ENCODE data around the gene TNFSF13B.
"Not testable (repeated sequence)": the region's sequence is repeated elsewhere in the genome, so short reads cannot be mapped to it uniquely, and the experiment has no call there.

Gene TNFSF13B, protein sequence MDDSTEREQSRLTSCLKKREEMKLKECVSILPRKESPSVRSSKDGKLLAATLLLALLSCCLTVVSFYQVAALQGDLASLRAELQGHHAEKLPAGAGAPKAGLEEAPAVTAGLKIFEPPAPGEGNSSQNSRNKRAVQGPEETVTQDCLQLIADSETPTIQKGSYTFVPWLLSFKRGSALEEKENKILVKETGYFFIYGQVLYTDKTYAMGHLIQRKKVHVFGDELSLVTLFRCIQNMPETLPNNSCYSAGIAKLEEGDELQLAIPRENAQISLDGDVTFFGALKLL

DNA sequence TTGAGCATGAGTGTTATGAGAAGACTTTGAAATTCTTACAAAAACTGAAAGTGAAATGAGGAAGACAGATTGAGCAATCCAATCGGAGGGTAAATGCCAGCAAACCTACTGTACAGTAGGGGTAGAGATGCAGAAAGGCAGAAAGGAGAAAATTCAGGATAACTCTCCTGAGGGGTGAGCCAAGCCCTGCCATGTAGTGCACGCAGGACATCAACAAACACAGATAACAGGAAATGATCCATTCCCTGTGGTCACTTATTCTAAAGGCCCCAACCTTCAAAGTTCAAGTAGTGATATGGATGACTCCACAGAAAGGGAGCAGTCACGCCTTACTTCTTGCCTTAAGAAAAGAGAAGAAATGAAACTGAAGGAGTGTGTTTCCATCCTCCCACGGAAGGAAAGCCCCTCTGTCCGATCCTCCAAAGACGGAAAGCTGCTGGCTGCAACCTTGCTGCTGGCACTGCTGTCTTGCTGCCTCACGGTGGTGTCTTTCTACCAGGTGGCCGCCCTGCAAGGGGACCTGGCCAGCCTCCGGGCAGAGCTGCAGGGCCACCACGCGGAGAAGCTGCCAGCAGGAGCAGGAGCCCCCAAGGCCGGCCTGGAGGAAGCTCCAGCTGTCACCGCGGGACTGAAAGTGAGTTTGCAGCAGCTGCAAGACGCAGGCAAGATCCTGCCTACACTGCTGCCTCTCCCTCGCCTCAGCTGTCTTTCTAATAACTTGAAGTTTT is at the start of gene TNFSF13B:
TSS of gene TNFSF13B (plus strand) at position 118 of the 728 bp plus-strand sequence. CDS start at position 296, 178 bp downstream.
- DNase-seq (ENCODE audit: low read depth in 2 of 2): peak in 1 of 2 donors; percentile 22

DNA sequence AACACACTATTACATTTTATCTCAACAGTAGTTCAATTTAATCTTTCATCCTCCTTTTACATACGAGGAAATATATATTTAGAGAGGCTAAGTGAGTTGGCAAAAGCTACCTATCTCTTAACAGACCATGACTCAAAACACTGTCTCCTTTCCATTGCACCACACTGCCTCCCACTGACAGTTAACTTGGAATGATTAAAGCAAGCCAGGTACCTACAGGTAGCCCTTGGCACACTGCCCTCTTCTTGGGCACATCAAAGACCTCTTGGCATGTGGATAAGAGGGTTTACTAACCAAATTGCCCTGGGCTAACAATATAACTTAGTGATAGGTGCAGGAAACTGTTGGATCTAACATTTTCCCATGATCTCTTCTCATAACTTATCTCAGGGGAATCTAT is 49.5 kb upstream of the TNFSF13B start:
- no peak for DNase-seq (ENCODE audit: low read depth in 2 of 2)

DNA sequence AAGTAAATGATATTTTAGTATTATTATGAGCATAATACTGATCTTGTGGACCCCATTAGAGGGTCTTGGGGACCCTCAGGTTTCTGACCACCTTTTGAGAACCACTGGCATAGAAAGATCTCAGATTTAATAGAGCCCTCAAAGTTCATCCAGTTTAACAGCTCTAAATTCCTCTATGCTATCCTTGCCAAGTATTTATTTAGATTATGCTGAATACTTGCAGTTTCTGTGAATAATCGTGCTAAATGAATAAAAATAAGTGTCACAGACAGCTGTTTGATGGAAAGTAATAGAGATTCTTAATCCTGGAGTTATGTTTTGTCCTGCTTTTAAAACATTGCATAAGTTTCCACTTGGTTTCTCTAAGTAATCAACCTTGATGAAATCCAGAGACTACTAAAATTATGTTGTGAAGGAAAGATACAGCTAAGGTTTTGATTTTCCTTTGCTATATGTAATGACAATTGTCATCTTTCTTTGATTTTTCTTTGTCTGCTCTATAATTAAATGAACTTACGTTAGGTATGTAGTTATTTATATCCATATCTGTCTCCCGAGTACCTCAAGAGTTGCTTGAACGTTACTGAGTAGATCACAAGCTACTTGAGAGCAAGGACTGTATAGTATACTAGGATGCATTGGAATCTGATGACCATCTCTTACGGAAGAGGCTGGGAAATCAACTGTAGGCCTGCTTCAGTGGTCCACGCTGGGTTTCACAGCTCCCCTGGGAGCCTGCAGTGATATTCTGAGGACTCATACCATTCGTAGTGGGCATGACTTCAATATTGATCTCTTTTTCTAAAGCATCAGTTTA is 45.6 kb upstream of the TNFSF13B start:
- DNase-seq (ENCODE audit: low read depth in 2 of 2): no peak

DNA sequence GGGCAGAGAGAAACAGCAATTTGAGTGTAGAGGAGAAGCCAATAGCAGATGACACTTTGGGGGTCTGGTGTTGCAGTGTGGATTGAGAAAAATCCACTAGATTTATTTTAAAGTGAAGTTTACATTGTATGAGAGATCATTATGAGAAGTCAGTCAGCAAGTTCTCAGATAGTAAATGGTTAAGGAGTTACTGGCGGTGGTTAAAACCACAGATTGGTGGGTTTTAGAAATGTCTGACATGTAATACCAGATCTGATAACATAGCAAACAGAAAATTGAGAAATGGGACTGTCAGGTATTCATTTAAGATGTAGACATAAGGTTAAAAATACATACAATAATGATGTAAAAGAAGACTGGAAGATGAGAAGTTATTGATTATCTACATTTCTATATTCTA is 44.1 kb upstream of the TNFSF13B start:
- no peak for DNase-seq (ENCODE audit: low read depth in 2 of 2)

DNA sequence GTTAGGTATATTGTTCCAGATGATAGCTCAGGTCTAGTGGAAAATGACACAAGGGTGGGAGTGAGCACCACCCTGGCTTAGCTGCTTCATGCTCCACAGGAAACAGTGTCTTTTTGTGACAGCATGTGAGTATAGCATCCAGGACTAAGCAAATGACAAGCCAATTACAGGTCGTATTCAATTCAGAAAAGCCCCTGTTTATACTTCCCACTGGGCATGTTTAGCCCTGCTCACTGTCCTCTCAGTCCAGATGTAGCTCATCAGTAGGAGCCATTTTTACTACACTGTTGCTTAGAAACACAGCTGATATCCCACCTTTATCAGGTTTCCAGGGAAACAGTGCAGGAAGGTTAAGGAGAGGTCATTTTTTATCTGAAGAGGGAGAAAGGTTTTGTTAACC is 43.3 kb upstream of the TNFSF13B start:
- no peak for DNase-seq (ENCODE audit: low read depth in 2 of 2)

DNA sequence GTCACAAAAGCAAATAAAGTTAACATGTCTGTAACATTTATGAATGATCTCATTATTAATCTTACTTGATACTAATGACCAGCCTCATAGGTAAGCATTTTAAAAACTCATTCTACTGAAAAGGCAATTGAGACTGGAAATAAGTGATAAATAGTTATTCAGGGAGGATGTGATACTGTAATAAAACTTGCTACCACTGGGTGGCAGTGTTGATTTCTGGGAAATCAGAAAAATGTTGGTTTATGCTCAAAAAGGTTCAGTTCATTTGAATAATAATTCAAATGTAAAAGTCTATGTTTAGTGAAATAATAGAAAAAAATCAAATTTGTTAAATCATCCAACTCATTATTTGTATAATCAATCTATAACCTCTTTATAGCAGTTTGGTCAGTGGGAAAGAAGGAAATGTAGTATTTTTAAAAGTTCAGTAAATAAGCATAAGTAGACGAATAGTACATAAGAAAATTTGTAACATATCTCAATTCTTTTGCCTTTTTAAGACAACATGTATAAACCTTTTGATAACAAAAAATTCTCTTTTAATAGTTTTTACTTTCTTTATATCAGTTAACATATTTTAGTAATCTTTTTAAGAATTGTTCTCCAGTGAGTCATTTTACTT is 41.8 kb upstream of the TNFSF13B start:
- DNase-seq (ENCODE audit: low read depth in 2 of 2): no peak

DNA sequence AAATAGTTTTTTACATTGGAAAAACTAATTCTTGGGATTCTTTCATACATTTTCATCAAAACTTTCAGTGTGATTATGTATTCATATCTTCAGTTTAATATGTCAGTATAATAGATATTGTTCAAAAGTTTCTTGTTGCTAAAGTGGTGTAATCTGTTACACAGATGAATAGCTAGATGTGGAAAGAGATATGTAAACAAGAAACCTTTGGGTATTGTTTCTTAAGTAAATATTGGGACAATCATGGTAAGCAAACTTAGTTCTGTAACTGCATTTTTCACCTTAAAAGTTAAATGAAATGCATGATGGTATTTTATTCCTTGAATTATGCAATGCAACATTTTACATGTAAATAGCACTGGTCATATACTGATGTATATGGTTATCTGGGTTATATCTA is 39.1 kb upstream of the TNFSF13B start:
- no peak for DNase-seq (ENCODE audit: low read depth in 2 of 2)

DNA sequence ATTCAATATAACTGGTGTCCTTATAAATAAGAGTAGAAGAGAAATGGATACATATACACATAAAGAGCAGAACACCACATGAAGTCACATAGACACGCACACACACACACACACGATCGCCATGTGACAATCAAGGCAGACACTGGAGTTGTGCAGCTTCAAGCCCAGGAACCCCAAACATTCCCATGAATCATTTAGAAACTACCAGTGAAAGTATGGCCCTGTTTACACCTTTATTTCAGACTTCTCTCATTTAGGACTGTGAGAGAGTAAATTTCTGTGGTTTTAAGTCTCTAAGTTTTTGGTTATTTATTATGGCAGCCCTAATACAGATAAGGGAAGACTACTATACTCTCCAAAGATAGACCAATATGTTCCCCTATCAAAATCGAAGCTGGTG is 20.4 kb upstream of the TNFSF13B start:
- DNase-seq (ENCODE audit: low read depth in 2 of 2): no peak

DNA sequence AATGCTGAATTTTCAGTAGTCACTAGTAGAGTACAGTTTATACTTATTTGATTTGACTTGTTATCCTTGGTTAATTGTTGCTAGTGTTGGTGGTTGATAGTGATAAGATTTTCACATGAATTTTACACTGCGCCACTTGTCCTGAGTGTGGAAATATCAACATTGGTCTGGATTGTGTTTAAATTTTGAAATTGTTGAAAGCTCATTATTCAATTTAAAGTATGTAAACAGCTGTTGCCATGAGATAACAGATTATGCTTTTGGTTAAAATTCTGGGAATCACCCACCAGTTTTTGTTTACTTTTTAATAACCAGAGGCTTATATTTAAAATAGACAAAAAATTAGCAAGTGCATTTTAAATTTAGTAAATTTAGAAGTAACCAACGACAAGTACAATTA is 12.3 kb upstream of the TNFSF13B start:
- DNase-seq (ENCODE audit: low read depth in 2 of 2): no peak

DNA sequence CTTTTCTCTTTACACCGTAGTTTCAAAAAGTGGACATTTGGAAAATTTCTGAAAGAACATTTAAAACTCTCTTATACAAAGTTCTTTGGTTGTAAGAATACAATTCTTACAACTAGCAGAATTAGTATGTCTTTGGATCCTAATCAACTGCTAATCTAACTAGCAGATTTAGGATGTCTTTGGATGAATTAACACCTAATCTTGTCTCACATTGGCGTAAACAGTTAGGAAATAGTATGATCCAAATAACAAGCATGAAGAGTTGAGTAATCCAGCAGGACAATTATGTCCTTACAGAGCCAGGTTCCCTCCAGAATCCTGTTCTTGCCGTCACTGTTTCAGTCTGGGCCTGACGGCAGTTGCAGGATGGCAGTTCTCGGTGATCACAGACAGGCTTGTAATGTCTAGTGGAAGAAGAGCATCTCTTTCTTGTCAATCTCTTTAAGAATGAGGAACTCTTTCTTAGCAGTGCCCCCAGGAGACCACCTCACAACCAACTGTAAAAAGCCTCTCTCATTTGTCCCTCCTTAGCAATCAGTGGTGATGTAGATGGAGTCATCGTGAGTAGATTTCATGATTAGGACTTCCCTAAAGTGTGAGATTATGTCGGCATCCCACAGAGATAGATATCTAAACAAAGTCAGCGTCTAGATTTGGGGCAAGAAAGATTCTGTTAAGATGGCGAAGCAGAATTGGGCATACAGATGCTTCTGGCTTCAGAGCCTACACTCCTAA is 5.7 kb upstream of the TNFSF13B start:
- no peak for DNase-seq (ENCODE audit: low read depth in 2 of 2)

DNA sequence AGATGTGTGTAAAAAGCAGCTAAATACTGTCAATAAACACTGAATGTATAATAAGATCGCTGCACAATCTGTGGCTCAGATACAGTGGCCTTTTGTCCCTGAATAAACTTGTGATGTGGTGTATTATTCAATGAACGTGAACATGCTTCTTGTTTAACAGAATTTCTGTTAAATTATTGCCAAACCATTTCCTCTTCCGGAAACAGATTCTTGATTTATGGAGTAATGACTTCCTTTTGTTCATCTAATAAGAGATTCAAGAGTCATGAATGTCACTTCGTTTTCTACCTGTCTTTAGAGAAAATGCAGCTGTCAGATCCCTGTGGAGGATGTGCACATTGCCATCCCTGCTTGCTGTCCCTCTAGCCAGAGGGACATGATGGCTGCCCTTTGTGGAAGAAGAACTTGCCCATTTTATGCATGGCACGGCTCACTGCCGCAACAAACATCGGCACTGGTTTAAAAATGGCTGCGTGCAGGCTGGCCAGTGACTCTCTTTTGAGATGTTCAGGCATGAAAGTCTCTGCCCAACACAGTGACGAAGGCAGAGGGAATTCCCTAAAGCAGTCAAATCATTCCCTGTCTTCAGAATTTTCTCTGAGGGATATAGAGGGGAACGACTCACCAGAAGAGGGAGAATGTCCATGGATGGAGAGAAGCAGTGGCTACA is 3.1 kb upstream of the TNFSF13B start:
- no peak for DNase-seq (ENCODE audit: low read depth in 2 of 2)

DNA sequence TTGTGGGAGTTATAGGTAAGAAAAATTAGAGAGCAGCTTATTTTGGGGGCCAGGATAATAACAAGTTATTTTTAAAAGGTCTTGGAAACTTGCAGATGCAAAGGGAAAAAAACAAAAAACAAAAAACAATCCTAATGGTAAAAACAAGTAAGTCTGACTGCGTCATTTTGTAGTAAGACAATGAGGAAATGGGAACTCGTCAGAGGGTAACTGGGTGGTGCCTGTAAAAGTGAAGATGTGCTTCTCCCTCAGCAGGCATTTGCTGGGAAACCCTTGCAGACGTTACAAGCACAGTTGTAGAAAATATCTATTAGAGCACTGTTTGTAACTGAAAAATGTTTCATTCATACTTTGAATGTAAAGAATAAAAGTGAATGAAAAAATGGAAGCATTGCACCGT is 2.2 kb upstream of the TNFSF13B start:
- DNase-seq (ENCODE audit: low read depth in 2 of 2): no peak

DNA sequence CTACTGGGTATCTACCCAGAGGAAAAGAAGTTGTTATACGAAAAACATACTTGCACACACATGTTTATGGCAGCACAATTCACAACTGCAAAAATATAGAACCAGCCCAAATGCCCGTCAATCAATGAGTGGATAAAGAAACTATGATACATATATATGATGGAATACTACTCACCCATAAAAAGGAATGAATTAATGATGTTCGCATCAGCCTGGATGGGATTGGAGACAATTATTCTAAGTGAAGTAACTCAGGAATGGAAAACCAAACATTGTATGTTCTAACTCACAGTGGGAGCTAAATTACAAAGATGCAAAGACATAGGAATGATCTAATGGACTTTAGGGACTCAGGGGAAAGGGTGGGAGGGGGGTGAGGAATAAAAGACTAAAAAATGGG is 1.7 kb upstream of the TNFSF13B start:
- DNase-seq (ENCODE audit: low read depth in 2 of 2): not testable (repeated sequence)

DNA sequence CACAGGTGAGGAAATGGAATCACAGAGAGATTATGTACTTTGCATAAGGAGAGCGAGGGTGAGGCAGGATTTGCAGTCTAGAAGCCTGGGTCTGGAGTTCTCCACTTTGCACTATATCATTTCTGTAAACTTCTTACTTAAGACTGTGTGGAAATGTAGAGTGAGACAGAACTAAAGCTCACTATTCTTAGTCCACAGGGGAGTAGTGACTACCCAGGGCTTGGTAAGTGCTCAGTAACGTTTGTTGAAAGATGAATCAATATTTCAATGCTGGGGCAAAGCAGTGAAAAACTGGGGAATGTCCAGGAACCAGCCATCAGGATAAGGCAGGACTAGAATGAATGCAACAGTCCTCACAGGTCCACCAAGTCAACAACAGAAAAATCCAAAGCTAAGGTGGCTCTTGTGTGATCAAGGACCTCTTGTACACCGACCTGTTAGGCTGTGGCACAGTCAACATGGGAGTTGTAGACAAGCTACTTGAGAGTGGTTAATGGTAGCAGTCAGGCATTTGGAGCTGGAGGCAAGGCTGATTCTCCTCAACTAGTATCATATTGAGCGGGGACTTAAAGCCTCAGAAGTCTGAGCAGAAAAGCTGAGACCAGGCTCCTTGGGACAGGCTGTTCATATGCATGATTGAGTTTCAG is 929 bp upstream of the TNFSF13B start:
- no peak for DNase-seq (ENCODE audit: low read depth in 2 of 2)

DNA sequence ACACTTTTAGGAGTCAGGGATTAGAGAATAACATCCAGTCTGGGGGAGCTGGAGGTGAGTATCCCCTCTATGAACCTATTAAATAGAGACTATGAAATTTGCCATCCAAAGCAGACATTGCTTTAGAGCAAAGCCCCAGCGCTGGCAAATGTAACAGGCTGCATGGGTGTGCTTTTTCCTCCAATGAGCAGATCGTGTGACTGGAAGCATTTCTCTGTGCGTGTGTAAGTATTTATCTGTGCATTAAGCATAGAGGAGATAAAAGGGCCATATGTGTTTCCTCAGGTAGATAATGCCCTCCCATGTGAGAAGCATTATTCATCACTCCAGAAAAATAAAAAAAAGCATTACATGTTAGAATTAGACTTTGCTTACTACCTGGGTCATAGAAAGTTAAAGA is 924 bp downstream of the TNFSF13B start:
- no peak for DNase-seq (ENCODE audit: low read depth in 2 of 2)

DNA sequence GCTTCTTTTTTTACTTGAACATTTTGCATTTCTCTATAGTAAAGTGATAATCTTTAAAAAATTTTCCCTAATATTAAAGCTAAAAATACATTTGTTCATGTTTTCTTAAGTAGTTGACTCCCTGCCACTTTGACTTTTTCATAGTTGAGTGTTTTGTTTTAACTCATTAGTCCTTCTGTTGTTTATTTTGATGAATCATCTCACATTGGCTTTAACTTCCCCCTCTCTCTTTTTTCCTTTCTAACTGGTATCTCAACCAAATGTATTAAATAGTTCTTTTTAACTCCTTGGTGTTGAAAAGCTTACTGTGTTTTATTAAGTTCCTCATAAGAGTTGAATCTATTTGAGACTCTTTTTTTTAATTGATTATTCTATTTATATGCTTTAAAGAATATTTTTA is 2.8 kb downstream of the TNFSF13B start:
- no peak for DNase-seq (ENCODE audit: low read depth in 2 of 2)

DNA sequence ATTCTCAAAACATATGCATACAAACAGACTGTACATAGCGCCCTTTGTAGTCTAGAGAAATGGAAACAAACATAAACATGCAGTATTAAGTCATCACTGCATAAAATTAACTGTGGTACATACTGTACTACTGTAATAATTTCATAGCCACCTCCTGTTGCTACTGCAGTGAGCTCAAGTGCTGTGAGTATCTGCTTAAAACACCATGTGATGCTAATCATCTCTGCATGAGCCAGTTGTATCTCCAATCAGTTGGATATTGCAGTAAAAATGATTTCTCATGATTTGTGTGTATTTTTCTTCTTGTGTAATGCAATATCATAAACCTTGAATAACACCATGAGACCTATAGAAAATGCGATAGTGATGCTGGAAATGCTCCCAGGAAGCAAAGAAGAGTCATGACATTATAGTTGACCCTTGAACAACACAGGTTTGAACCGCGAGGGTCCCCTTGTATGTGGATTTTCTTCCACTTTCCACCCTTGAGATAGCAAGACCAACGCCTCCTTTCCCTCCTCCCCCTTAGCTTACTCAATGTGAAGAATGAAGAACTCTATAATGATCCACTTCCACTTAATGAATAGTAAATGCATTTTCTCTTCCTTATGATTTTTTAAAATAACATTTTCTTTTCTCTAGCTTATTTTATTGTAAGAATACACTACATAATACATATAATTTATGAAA is 4.1 kb downstream of the TNFSF13B start:
- no peak for DNase-seq (ENCODE audit: low read depth in 2 of 2)

DNA sequence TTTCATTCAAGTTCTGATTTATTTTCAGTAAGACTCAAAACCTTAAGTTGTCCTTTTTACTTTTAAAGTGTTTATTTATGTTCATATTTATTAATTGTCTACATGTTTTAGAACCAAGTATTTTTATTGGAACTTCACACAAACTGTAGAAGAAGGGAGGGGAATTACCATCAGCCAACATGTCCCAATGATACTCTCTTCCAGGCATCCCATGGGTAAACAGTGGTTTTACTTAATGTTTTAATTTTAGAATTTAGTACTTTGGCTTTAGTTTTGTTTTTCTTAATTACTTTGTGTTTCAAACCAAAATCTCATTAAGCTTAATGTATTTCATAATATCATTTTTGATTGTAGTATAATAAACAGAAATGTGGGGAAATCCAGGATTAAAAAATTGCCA is 5.2 kb downstream of the TNFSF13B start:
- DNase-seq (ENCODE audit: low read depth in 2 of 2): no peak

DNA sequence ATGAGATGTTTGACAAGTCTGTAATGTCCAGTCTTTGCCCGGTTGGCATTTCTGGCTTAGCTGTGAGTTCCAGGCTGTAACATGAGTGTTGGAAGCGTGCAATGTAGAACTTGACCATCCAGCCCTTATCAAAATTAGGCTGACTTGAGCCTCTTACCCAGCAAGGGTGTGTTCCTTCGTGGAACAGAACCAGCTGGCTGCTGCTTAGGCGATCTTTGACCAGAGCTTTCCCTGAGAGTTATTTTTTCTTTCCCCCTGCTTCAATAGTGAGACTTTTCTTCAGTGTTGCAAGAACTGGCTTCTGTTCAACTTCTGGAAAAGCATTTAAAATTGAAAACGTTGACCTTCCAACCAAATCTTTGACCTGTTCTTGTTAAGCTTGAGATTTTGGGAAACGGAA is 6.5 kb downstream of the TNFSF13B start:
- no peak for DNase-seq (ENCODE audit: low read depth in 2 of 2)

DNA sequence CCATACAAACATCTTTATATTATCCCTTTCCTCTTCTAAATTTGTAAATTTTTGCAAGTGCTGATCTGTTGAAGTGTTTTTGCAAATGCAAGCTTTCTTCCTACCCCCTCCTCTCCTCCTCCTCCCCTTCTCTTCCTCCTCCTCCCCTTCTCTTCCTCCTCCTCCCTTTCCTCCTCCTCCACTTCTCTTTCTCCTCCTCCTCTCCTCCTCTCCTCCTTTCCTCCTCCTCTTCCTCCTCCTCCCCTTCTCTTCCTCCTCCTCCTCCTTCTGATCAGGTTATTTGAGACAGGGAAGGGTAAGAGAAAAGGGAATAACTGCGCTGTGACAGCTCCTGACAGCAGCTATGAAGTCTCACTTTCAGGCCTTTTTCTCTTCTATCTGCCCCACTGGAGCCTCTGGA is 8.9 kb downstream of the TNFSF13B start:
- DNase-seq (ENCODE audit: low read depth in 2 of 2): no peak

Data from stimulated activated CD8-positive, alpha-beta memory T cell treated with anti-CD3 and anti-CD28 coated beads, Interleukin-7, amount 100 ng/mL, for 4 hours (primary cell).